HEK293T (cell line): Measurements from ENCODE around the gene MYOD1.

Source experiments
- BHLHE40 ChIP-seq: fragments of 450-650 bp; IDR thresholded peaks from 2 replicates; pipeline ENCODE4 v1.6.1; 2016; ENCODE audit warnings: mild to moderate bottlenecking, moderate library complexity, borderline replicate concordance
- CTBP1 ChIP-seq: fragments of 450-650 bp; IDR thresholded peaks from 2 replicates; pipeline ENCODE4 v1.6.1; 2016; ENCODE audit warnings: borderline replicate concordance
- ELF4 ChIP-seq: fragments of 450-650 bp; IDR thresholded peaks from 2 replicates; pipeline ENCODE4 v1.6.1; 2017; ENCODE audit warnings: antibody characterized with exemption
- FOXA1 ChIP-seq: fragments of 450-650 bp; IDR thresholded peaks from 2 replicates; pipeline ENCODE4 v1.6.1; 2016; ENCODE audit warnings: mild to moderate bottlenecking
- FOXM1 ChIP-seq: fragments of 450-650 bp; IDR thresholded peaks from 2 replicates; pipeline ENCODE4 v1.6.1; 2017; ENCODE audit warnings: mild to moderate bottlenecking, borderline replicate concordance
- L3MBTL2 ChIP-seq: fragments of 450-650 bp; conservative IDR thresholded peaks from 2 replicates; pipeline ENCODE4 v1.6.1; 2016; ENCODE audit warnings: mild to moderate bottlenecking
- SP1 ChIP-seq: fragments of 450-650 bp; IDR thresholded peaks from 2 replicates; pipeline ENCODE4 v1.6.1; 2017
- SUZ12 ChIP-seq: fragments of 450-650 bp; IDR thresholded peaks from 2 replicates; pipeline ENCODE4 v1.6.1; 2016; ENCODE audit warnings: mild to moderate bottlenecking

DNA sequence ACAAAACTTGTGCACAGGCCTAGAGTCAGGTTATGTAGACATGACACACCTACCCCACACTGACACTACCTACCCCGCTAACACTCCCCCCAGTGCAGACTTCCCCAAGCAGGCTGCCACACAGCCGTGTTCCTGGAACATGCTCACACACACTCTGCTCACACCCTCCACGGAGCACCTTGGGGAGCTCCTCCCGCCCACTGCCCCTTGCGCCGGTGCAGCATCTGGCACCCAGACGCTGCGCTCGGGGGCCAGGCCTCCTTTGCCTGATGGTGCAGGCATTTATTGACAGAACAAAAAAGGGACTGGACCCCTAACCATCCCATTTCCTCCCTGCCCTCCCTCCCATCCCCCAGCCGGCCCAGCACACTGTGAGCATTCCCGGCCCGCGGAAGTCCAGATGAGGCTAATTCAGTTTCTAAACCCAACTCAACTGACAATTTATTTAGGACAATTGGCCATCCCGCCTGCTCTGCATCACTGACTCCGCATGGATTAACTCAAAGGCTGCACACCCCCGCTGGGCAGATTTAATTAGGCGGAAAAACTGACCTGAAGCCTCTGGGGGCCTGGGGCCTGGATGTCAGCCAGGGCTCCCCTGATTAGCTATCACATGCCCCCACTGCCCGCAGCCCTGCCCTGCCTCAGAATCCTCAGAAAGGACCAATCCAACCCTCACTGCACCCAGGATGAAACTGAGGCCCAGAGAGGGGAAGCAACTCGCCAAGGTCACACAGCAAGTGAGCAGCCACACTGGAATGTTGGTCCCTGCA, 45.3 kb downstream of the MYOD1 start:
- TF ChIP-seq SP1 = no peak
- no peak for TF ChIP-seq ELF4
- TF ChIP-seq FOXA1 = no peak
- no peak for TF ChIP-seq FOXM1
- no peak for TF ChIP-seq CTBP1
- TF ChIP-seq SUZ12 = no peak
- no peak for TF ChIP-seq L3MBTL2
- TF ChIP-seq BHLHE40 = no peak
